CD14-positive monocyte (primary cell): ENCODE measurements around the gene NPM1. TPM values are rescaled to one million over a fixed set of nuclear protein-coding genes. Genes with fewer than 3 reads are reported as not detected.
"Not testable (repeated sequence)": the region's sequence is repeated elsewhere in the genome, so short reads cannot be mapped to it uniquely, and the experiment has no call there.

Source experiments
- DNase-seq, 3 donors: peaks; one replicate each; pipeline ENCODE4 v3.0.0-alpha.2; 2011 to 2022
- H2AFZ ChIP-seq: 2 replicates; pipeline ENCODE4 v1.6.0; 2012; ENCODE audit warnings: mild to moderate bottlenecking, low read depth, low read length, inconsistent platforms; ENCODE audit not compliant: insufficient read depth, poor library complexity, severe bottlenecking
- H3K27ac ChIP-seq, 2 donors: 1 replicate in 1 of 2; 2 replicates in 1 of 2; pipeline ENCODE4 v1.5.1; 2012 to 2013; ENCODE audit warnings: low read length in 2 of 2, control low read depth in 1 of 2, inconsistent platforms in 1 of 2, low read depth in 1 of 2, mild to moderate bottlenecking in 1 of 2
- H3K27me3 ChIP-seq, 2 donors: one replicate each; pipeline versions ENCODE4 v1.6.0 to v1.6.1; 2011 to 2013; ENCODE audit warnings: low read length in 2 of 2; ENCODE audit not compliant: control insufficient read depth in 2 of 2, insufficient read depth in 2 of 2
- H3K36me3 ChIP-seq, 2 donors: replicated peaks in 1 of 2; 1 replicate in 1 of 2; 2 replicates in 1 of 2; pipeline versions ENCODE4 v1.5.1 to v1.6.1; 2012 to 2013; ENCODE audit warnings: low read length in 2 of 2, control low read depth in 1 of 2, inconsistent platforms in 1 of 2, mild to moderate bottlenecking in 1 of 2; ENCODE audit not compliant: insufficient read depth in 2 of 2, control insufficient read depth in 1 of 2
- H3K4me1 ChIP-seq, 2 donors: 1 replicate in 1 of 2; 2 replicates in 1 of 2; pipeline versions ENCODE4 v1.5.1 to v1.6.1; 2012 to 2013; ENCODE audit warnings: low read length in 2 of 2, control low read depth in 1 of 2, inconsistent platforms in 1 of 2, mild to moderate bottlenecking in 1 of 2, moderate library complexity in 1 of 2; ENCODE audit not compliant: insufficient read depth in 2 of 2, control insufficient read depth in 1 of 2
- H3K4me2 ChIP-seq: replicated peaks from 2 replicates; pipeline ENCODE3; 2012; ENCODE audit warnings: low read length, moderate library complexity, mild to moderate bottlenecking; ENCODE audit not compliant: poor library complexity, severe bottlenecking; ENCODE audit errors: extremely low read depth
- H3K4me3 ChIP-seq, 3 experiments: fragments of 200-600 bp in 1 of 3; sonication (generic) in 1 of 3; replicated peaks in 1 of 3; 1 replicate in 2 of 3; 2 replicates in 1 of 3; pipeline ENCODE4 v1.5.1; 2011 to 2013; ENCODE audit warnings: low read length in 3 of 3, mild to moderate bottlenecking in 3 of 3, control low read depth in 2 of 3, low read depth in 2 of 3, inconsistent platforms in 1 of 3, moderate library complexity in 1 of 3
- H3K79me2 ChIP-seq: 2 replicates; pipeline ENCODE4 v1.6.0; 2012; ENCODE audit warnings: mild to moderate bottlenecking, control low read depth, inconsistent platforms, low read length, moderate library complexity; ENCODE audit not compliant: insufficient read depth
- H3K9ac ChIP-seq: 2 replicates; pipeline ENCODE4 v1.6.0; 2017; ENCODE audit warnings: low read length, mild to moderate bottlenecking; ENCODE audit not compliant: insufficient read depth, poor library complexity, severe bottlenecking
- H3K9me3 ChIP-seq, 2 donors: replicated peaks in 1 of 2; 1 replicate in 1 of 2; 2 replicates in 1 of 2; pipeline versions ENCODE4 v1.5.1 to v1.6.1; 2012 to 2013; ENCODE audit warnings: low read length in 2 of 2, control low read depth in 1 of 2; ENCODE audit not compliant: control insufficient read depth in 1 of 2, insufficient read depth in 1 of 2
- H4K20me1 ChIP-seq: 2 replicates; pipeline ENCODE4 v1.6.0; 2012; ENCODE audit warnings: mild to moderate bottlenecking, low read length, control low read depth, moderate library complexity; ENCODE audit not compliant: insufficient read depth
- H3K27ac Mint-ChIP-seq, 7 donors: one replicate each; pipeline ENCODE4 v1.8.0; 2020; ENCODE audit warnings: mild to moderate bottlenecking in 7 of 7, mixed read lengths in 7 of 7, moderate library complexity in 6 of 7, inconsistent platforms in 2 of 7
- H3K27me3 Mint-ChIP-seq, 3 donors: one replicate each; pipeline ENCODE4 v1.8.0; 2021 to 2022; ENCODE audit warnings: low read depth in 3 of 3, mild to moderate bottlenecking in 3 of 3, mixed read lengths in 3 of 3, moderate library complexity in 3 of 3, inconsistent platforms in 1 of 3
- H3K36me3 Mint-ChIP-seq, 2 donors: one replicate each; pipeline ENCODE4 v1.8.0; 2020; ENCODE audit warnings: mixed read lengths in 2 of 2, inconsistent platforms in 1 of 2, mild to moderate bottlenecking in 1 of 2
- H3K4me1 Mint-ChIP-seq: one replicate; pipeline ENCODE4 v1.8.0; 2020; ENCODE audit warnings: mild to moderate bottlenecking, mixed read lengths
- H3K4me3 Mint-ChIP-seq, 2 donors: one replicate each; pipeline ENCODE4 v1.8.0; 2020; ENCODE audit warnings: mild to moderate bottlenecking in 2 of 2, mixed read lengths in 2 of 2, moderate library complexity in 1 of 2
- H3K9me3 Mint-ChIP-seq, 7 donors: one replicate each; pipeline ENCODE4 v1.8.0; 2020 to 2022; ENCODE audit warnings: mixed read lengths in 7 of 7, mild to moderate bottlenecking in 6 of 7, moderate library complexity in 6 of 7, inconsistent platforms in 2 of 7
- WGBS: methylation state at CpG from one replicate; pipeline ENCODE4 v1.1.5; 2013; ENCODE audit warnings: missing lambda C conversion rate; ENCODE audit not compliant: insufficient coverage; 5-methylcytosine and 5-hydroxymethylcytosine counted together
- intact Hi-C, 2 donors: fragments of 100-400 bp; cut with micrococcal nuclease; formaldehyde crosslinking; loops; one replicate each; pipeline versions ENCODE4 v1.15.0 to v1.15.1; 2023
- polyA plus RNA-seq, 3 donors: library from polyadenylated mRNA; depleted of rRNA in 1 of 3; unstranded in 2 of 3; stranded (reverse) in 1 of 3; fragments of 300-500 nt in 2 of 3; fragments of >200 nt in 1 of 3; fragmentation: Illumina TruSeq in 2 of 3; gene quantifications; 1 replicate in 2 of 3; 2 replicates in 1 of 3; pipeline ENCODE4 v1.2.3, GENCODE V29; 2012 to 2021
- TF ChIP-seq, protein P1 (sequence below): fragments of 200-600 bp; IDR thresholded peaks from one replicate; pipeline ENCODE4 v1.8.0; 2022; ENCODE audit warnings: antibody characterized with exemption, mild to moderate bottlenecking

Gene NPM1
- polyA plus RNA-seq, 3 donors, result 102 to 191 (median 188) TPM

DNA sequence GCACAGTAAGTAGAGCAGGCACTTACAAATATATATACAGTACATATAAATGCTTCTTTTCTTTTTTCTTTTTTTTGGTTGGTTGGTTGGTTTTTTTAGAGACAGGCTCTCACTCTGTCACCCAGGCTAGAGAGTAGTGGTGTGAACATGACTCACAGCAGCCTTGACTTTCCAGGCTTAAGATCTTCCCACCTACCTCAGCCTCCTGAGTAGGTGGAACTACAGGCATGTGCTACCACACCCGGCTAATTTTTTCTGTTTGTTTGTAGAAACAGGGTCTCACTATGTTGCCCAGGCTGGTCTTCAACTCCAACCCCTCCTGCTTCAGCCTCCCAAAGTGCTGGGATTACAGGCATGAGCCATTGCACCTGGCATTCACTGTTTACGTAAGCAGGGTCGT lies 2.6 kb upstream of the NPM1 start:
- H3K4me2 ChIP-seq, H3K4me3 Mint-ChIP-seq, H3K9me3 ChIP-seq, H3K9me3 Mint-ChIP-seq, H3K4me3 ChIP-seq, H3K36me3 ChIP-seq, H3K27ac ChIP-seq, H3K9ac ChIP-seq, H2AFZ ChIP-seq, H3K27me3 ChIP-seq, DNase-seq, H3K36me3 Mint-ChIP-seq: not testable (repeated sequence)
- Mint-ChIP-seq H3K4me1 (peaks cover 32% of the 10 kb centered on the region), H3K27me3 (peaks cover 2 to 12% (median 9%) of the 10 kb centered on the region in 3 donors), H3K27ac (peak overlapping the region in 1 of 7 donors; percentile 30)
- Histone ChIP-seq H4K20me1 (peaks cover 23% of the 10 kb centered on the region), H3K79me2 (peaks cover 31% of the 10 kb centered on the region), H3K4me1 (peaks cover 23 to 34% of the 10 kb centered on the region in 2 donors)
- WGBS, result no CpG with 5 or more reads among the region's 3 CpGs
- intact Hi-C loops, result loop anchor here in 1 of 2 donors (5.0 kb wide), 1 partner anchor 622 kb away; the partner anchor contains the start of gene FBXW11

DNA sequence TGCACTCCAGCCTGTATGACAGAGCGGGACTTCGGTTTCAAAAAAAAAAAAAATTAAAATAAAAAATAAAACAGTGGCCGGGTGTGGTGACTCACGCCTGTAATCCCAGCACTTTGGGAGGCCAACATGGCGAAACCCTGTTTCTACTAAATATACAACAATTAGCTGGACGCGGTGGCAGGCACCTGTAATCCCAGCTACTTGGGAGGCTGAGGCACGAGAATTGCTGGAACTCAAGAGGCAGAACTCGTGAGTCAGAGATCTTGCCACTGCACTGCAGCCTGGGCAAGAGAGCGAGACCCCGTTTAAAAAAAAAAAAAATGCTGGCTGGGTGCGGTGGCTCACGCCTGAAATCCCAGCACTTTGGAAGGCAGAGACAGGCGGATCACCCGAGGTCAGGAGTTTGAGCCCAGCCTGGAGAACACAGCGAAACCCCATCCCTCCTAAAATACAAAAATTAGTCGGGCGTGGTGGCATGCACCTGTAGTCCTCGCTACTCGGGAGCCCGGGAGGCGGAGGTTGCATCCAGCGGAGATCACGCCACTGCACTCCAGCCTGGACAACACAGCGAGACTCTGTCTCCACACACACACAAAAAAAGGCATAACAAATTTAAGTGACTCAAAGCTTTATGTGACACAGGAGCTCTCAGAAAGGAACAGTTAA lies 1.5 kb upstream of the NPM1 start:
- Mint-ChIP-seq H3K4me3 (no peak overlapping the region), H3K9me3 (peaks cover 0 to 6% (median 0%) of the 10 kb centered on the region in 7 donors), H3K27me3 (peaks cover 2 to 11% (median 8%) of the 10 kb centered on the region in 3 donors), H3K27ac (no peak overlapping the region), H3K4me1 (peaks cover 38% of the 10 kb centered on the region), H3K36me3 (peaks cover 2 to 6% of the 10 kb centered on the region in 2 donors)
- no peak overlapping the region for H3K9ac ChIP-seq
- no peak for DNase-seq
- no peaks in the 10 kb centered on the region for H3K9me3 ChIP-seq
- TF ChIP-seq, protein P1, sequence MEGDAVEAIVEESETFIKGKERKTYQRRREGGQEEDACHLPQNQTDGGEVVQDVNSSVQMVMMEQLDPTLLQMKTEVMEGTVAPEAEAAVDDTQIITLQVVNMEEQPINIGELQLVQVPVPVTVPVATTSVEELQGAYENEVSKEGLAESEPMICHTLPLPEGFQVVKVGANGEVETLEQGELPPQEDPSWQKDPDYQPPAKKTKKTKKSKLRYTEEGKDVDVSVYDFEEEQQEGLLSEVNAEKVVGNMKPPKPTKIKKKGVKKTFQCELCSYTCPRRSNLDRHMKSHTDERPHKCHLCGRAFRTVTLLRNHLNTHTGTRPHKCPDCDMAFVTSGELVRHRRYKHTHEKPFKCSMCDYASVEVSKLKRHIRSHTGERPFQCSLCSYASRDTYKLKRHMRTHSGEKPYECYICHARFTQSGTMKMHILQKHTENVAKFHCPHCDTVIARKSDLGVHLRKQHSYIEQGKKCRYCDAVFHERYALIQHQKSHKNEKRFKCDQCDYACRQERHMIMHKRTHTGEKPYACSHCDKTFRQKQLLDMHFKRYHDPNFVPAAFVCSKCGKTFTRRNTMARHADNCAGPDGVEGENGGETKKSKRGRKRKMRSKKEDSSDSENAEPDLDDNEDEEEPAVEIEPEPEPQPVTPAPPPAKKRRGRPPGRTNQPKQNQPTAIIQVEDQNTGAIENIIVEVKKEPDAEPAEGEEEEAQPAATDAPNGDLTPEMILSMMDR, result no peak
- no peak overlapping the region for H3K27ac ChIP-seq
- peaks cover 23 to 37% of the 10 kb centered on the region in 2 donors for H3K4me1 ChIP-seq
- no peak overlapping the region for H2AFZ ChIP-seq
- H4K20me1 ChIP-seq, result peaks cover 34% of the 10 kb centered on the region
- peaks cover 3 to 5% of the 10 kb centered on the region in 2 donors for H3K36me3 ChIP-seq
- 97% methylated on average over 22 of the region's 25 CpGs for WGBS
- intact Hi-C loops, result loop anchor here in 1 of 2 donors (5.0 kb wide), 1 partner anchor 621 kb away; the partner anchor contains the start of gene FBXW11
- H3K27me3 ChIP-seq, result no peaks in the 10 kb centered on the region
- no peak overlapping the region for H3K4me3 ChIP-seq
- peaks cover 42% of the 10 kb centered on the region for H3K79me2 ChIP-seq
- no peak overlapping the region for H3K4me2 ChIP-seq
